GM10266 (cell line): Measurements from ENCODE around the gene PPA1.
"Not testable (repeated sequence)": the region's sequence is repeated elsewhere in the genome, so short reads cannot be mapped to it uniquely, and the experiment has no call there.

Experiments used
- DNase-seq: peaks from one replicate; pipeline ENCODE4 v3.0.0; 2012; ENCODE audit errors: extremely low spot score
- CTCF ChIP-seq: IDR thresholded peaks from 2 replicates; pipeline ENCODE4 v1.5.1; 2012; ENCODE audit warnings: mild to moderate bottlenecking, low read depth; ENCODE audit not compliant: control insufficient read depth, insufficient read depth; ENCODE audit errors: missing control alignments

The PPA1 gene

GRCh38 chr10:70255329-70256299 is 22.4 kb upstream of the PPA1 start:
- peak; percentile 16 for TF ChIP-seq CTCF
- no peak for DNase-seq

- DNase-seq = no peak
- TF ChIP-seq CTCF = no peak
These were observed 21.6 kb upstream of the PPA1 start for GRCh38 chr10:70254778-70255328.

GRCh38 chr10:70253878-70254765 is 20.9 kb upstream of the PPA1 start:
- no peak for DNase-seq
- no peak for TF ChIP-seq CTCF

GRCh38 chr10:70250961-70251680 is 17.9 kb upstream of the PPA1 start:
- TF ChIP-seq CTCF = no peak
- DNase-seq = no peak

- TF ChIP-seq CTCF = no peak
These were observed 14.1 kb upstream of the PPA1 start for GRCh38 chr10:70247360-70247759.

GRCh38 chr10:70241081-70241480 is 7.9 kb upstream of the PPA1 start:
- no peak for TF ChIP-seq CTCF
- DNase-seq = no peak

More at GRCh38 chr10:70247360-70247759, 14.1 kb upstream of the PPA1 start:
- DNase-seq = no peak

- DNase-seq = not testable (repeated sequence)
These were observed 6.8 kb upstream of the PPA1 start for GRCh38 chr10:70239986-70240385.

GRCh38 chr10:70239077-70239976 is 6.1 kb upstream of the PPA1 start:
- not testable (repeated sequence) for DNase-seq

GRCh38 chr10:70237958-70238536 is 4.8 kb upstream of the PPA1 start:
- not testable (repeated sequence) for DNase-seq
